Stimulated activated CD4-positive, alpha-beta T cell treated with anti-CD3 and anti-CD28 coated beads, Interleukin-1b, Interleukin-23, amount 100 ng/mL, for 48 hours (primary cell): ENCODE results near the gene PIH1D2.
"Not testable (repeated sequence)": the region's sequence is repeated elsewhere in the genome, so short reads cannot be mapped to it uniquely, and the experiment has no call there.

ENCODE experiments used
- DNase-seq: peaks from one replicate; pipeline ENCODE4 v3.0.0-alpha.2; 2020

PIH1D2 gene

GRCh38 chr11:112073941-112074811, at the start of gene PIH1D2, which contains the start of gene NKAPD1:
Gene PIH1D2, minus strand, starts transcription at chr11:112074017. Its CDS starts 843 bp downstream, at chr11:112073174.
Gene NKAPD1, plus strand, starts transcription at chr11:112074299. Its CDS starts 1,276 bp downstream, at chr11:112075575.
- peak; percentile 78 for DNase-seq

- no peak for DNase-seq
Observed at GRCh38 chr11:112123129-112123528, 49.3 kb upstream of the PIH1D2 start.

- DNase-seq: no peak
Observed at GRCh38 chr11:112121981-112122615, 48.3 kb upstream of the PIH1D2 start.

GRCh38 chr11:112118176-112118575, 44.4 kb upstream of the PIH1D2 start:
- no peak for DNase-seq

GRCh38 chr11:112115386-112115785, 41.6 kb upstream of the PIH1D2 start:
- DNase-seq: no peak

- no peak for DNase-seq
Observed at GRCh38 chr11:112114460-112114859, 40.6 kb upstream of the PIH1D2 start.

- no peak for DNase-seq
Observed at GRCh38 chr11:112113539-112114457, 40.0 kb upstream of the PIH1D2 start.

- no peak for DNase-seq
Observed at GRCh38 chr11:112106070-112106469, 32.3 kb upstream of the PIH1D2 start.

GRCh38 chr11:112103446-112103845, 29.6 kb upstream of the PIH1D2 start:
- no peak for DNase-seq

- no peak for DNase-seq
Observed at GRCh38 chr11:112100462-112100861, 26.6 kb upstream of the PIH1D2 start.

GRCh38 chr11:112097734-112098528, 24.1 kb upstream of the PIH1D2 start:
- DNase-seq: no peak

GRCh38 chr11:112096194-112096593, 22.4 kb upstream of the PIH1D2 start:
- no peak for DNase-seq

- DNase-seq: not testable (repeated sequence)
Observed at GRCh38 chr11:112095302-112095701, 21.5 kb upstream of the PIH1D2 start.

- DNase-seq: no peak
Observed at GRCh38 chr11:112087212-112087611, 13.4 kb upstream of the PIH1D2 start.

GRCh38 chr11:112086422-112087191, 12.8 kb upstream of the PIH1D2 start, which contains the start of the genes SDHD and TIMM8B:
Gene SDHD, plus strand, starts transcription at chr11:112086873. Its CDS starts 35 bp downstream, at chr11:112086908.
Gene TIMM8B, minus strand, starts transcription at chr11:112086756. Its CDS starts 33 bp downstream, at chr11:112086723.
- DNase-seq: peak; percentile 96

- peak; percentile 67 for DNase-seq
Observed at GRCh38 chr11:112085822-112086421, 12.1 kb upstream of the PIH1D2 start.

- DNase-seq: peak; percentile 57
Observed at GRCh38 chr11:112082729-112083128, 8.9 kb upstream of the PIH1D2 start.

- no peak for DNase-seq
Observed at GRCh38 chr11:112062923-112063322, 10.9 kb downstream of the PIH1D2 start.

- DNase-seq: no peak
Observed at GRCh38 chr11:112058103-112058502, 15.7 kb downstream of the PIH1D2 start.

- peak; percentile 11 for DNase-seq
Observed at GRCh38 chr11:112057170-112057569, 16.6 kb downstream of the PIH1D2 start.

- no peak for DNase-seq
Observed at GRCh38 chr11:112051768-112052167, 22.0 kb downstream of the PIH1D2 start.
